HepG2 (cell line): ENCODE data around the gene ASAP2. TPM values are rescaled to one million over a fixed set of nuclear protein-coding genes. Genes with fewer than 3 reads are reported as not detected.
A peak's percentile ranks its signal among the peaks of the same experiment; 100 is the strongest.

ENCODE experiments used
- AHDC1 ChIP-seq: sonication (generic); formaldehyde crosslinking; IDR thresholded peaks from 2 replicates; pipeline ENCODE4 v1.5.1; 2020; ENCODE audit warnings: mild to moderate bottlenecking, missing genetic modification reagents, borderline replicate concordance
- MAZ ChIP-seq, 2 experiments: sonication (generic) in 1 of 2; formaldehyde crosslinking in 1 of 2; IDR thresholded peaks; 2 replicates each; pipeline versions ENCODE4 v1.5.0 to v1.6.1; 2012 to 2020; ENCODE audit warnings: low read depth in 2 of 2, mild to moderate bottlenecking in 2 of 2, borderline replicate concordance in 1 of 2, improper control_type of control experiment in 1 of 2, low read length in 1 of 2, missing genetic modification reagents in 1 of 2, moderate library complexity in 1 of 2
- POGK ChIP-seq: sonication (generic); formaldehyde crosslinking; conservative IDR thresholded peaks from 2 replicates; pipeline ENCODE4 v1.8.0; 2022; ENCODE audit warnings: mild to moderate bottlenecking, moderate library complexity, missing genetic modification reagents
- PRDM15 ChIP-seq: sonication (generic); formaldehyde crosslinking; IDR thresholded peaks from 2 replicates; pipeline ENCODE4 v1.4.0; 2020; ENCODE audit warnings: missing genetic modification reagents
- SNAPC4 ChIP-seq: sonication (generic); formaldehyde crosslinking; IDR thresholded peaks from 2 replicates; pipeline ENCODE4 v1.4.0; 2020; ENCODE audit warnings: mild to moderate bottlenecking, missing genetic modification reagents
- WIZ ChIP-seq: sonication (generic); formaldehyde crosslinking; IDR thresholded peaks from 2 replicates; pipeline ENCODE4 v1.5.1; 2020; ENCODE audit warnings: mild to moderate bottlenecking, missing genetic modification reagents
- ZNF333 ChIP-seq: sonication (generic); formaldehyde crosslinking; IDR thresholded peaks from 2 replicates; pipeline ENCODE4 v1.4.0; 2020; ENCODE audit warnings: mild to moderate bottlenecking, missing genetic modification reagents, borderline replicate concordance
- ZNF747 ChIP-seq: sonication (generic); formaldehyde crosslinking; IDR thresholded peaks from 2 replicates; pipeline ENCODE4 v1.8.1; 2023; ENCODE audit warnings: missing genetic modification reagents, mild to moderate bottlenecking, borderline replicate concordance
- polyA plus RNA-seq, 8 experiments: library from polyadenylated mRNA; depleted of rRNA in 3 of 8; stranded (reverse) in 7 of 8; unstranded in 1 of 8; fragments of >200 nt; fragmentation: Illumina TruSeq in 4 of 8; extraction: Trizol in 4 of 8; gene quantifications; 2 replicates each; pipeline versions ENCODE4 v1.2.1 to v1.2.3, GENCODE V29; 2011 to 2016; ENCODE audit warnings: low read depth in 4 of 8, missing spikeins in 1 of 8, mixed read lengths in 1 of 8; ENCODE audit not compliant: insufficient read depth in 1 of 8
- total RNA-seq, 5 experiments: library from RNA; depleted of rRNA; stranded (reverse); fragments of >200 nt; fragmentation: Illumina TruSeq; extraction: Trizol; gene quantifications; 2 replicates each; pipeline ENCODE4 v1.2.3, GENCODE V29; 2016; ENCODE audit warnings: low read depth in 1 of 5

ASAP2 gene
- total and polyA plus RNA-seq, 2 of the 13 experiments (the other 11 are each of a cell fraction or from before 2014, with no cell fraction given): 7.3 to 22.3 TPM

- TF ChIP-seq MAZ (IDR thresholded peaks at IDR 0.05; ENCODE audit: borderline replicate concordance, low read depth, low read length): no peak
- 0 out of 2 replicates have a peak, but pooled peaks have one; percentile 10 for TF ChIP-seq MAZ (CRISPR knock-in tag; IDR thresholded peaks at IDR 0.05; ENCODE audit: low read depth)
- TF ChIP-seq WIZ: no peak; the same call in 1 of the 2 replicates
- TF ChIP-seq AHDC1 (CRISPR knock-in tag): peak; percentile 12; the same call in 1 of the 2 replicates
- TF ChIP-seq ZNF747 (CRISPR knock-in tag): peak; percentile 76; the same call in 1 of the 2 replicates
- peak; percentile 80 for TF ChIP-seq POGK (CRISPR knock-in tag)
- TF ChIP-seq PRDM15 (CRISPR knock-in tag): no peak; the same call in 1 of the 2 replicates
- 0 out of 2 replicates have a peak, but pooled peaks have one; percentile 45 for TF ChIP-seq SNAPC4 (CRISPR knock-in tag)
- TF ChIP-seq ZNF333 (CRISPR knock-in tag): no peak
Observed at GRCh38 chr2:9422321-9423099, 215.9 kb downstream of the ASAP2 start (continued).
